22Rv1 (cell line): ENCODE measurements around the gene NOSIP.
"Not testable (repeated sequence)": the region's sequence is repeated elsewhere in the genome, so short reads cannot be mapped to it uniquely, and the experiment has no call there.

ENCODE experiments used
- H3K27ac ChIP-seq: fragments of 450-650 bp; 2 replicates; pipeline ENCODE4 v1.5.1; 2017
- CTCF ChIP-seq: fragments of 450-650 bp; IDR thresholded peaks from 2 replicates; pipeline ENCODE4 v1.5.1; 2017; ENCODE audit warnings: mild to moderate bottlenecking
- ZFX ChIP-seq: fragments of 450-650 bp; IDR thresholded peaks from 2 replicates; pipeline ENCODE4 v1.6.1; 2017; ENCODE audit warnings: antibody characterized with exemption, borderline replicate concordance

NOSIP gene

GRCh38 chr19:49580264-49581006 lies at the start of gene NOSIP:
TSS of gene NOSIP (minus strand) at chr19:49580556. CDS start at chr19:49560691, 19,865 bp downstream.
- TF ChIP-seq ZFX: no peak
- TF ChIP-seq CTCF: no peak
- peak within 1 kb of the TSS; percentile 62 for H3K27ac ChIP-seq

GRCh38 chr19:49629659-49630058 lies 49.3 kb upstream of the NOSIP start:
- TF ChIP-seq ZFX (no peak), CTCF (no peak)
- no peak overlapping the region; the same call in 1 of the 2 replicates for H3K27ac ChIP-seq

GRCh38 chr19:49626226-49626625 lies 45.9 kb upstream of the NOSIP start:
- TF ChIP-seq ZFX (no peak), CTCF (no peak)
- H3K27ac ChIP-seq: no peak overlapping the region

GRCh38 chr19:49624967-49625910 lies 44.9 kb upstream of the NOSIP start:
- no peak for TF ChIP-seq CTCF
- no peak for TF ChIP-seq ZFX
- H3K27ac ChIP-seq: no peak overlapping the region

GRCh38 chr19:49617860-49618259 lies 37.5 kb upstream of the NOSIP start:
- H3K27ac ChIP-seq: not testable (repeated sequence)

GRCh38 chr19:49616945-49617344 lies 36.6 kb upstream of the NOSIP start:
- H3K27ac ChIP-seq: no peak overlapping the region
- TF ChIP-seq ZFX (no peak), CTCF (no peak)

- TF ChIP-seq CTCF (no peak), ZFX (no peak)
- no peak overlapping the region for H3K27ac ChIP-seq
Observed at GRCh38 chr19:49616532-49616931, 36.2 kb upstream of the NOSIP start.
